ACC112 (cell line): ENCODE measurements around the gene NKX2-3.

Experiments
- H2AFZ ChIP-seq: fragments of 200-600 bp; sonication (generic); one replicate; pipeline ENCODE4 v1.6.0; 2017; ENCODE audit warnings: antibody characterized with exemption, low read length; ENCODE audit not compliant: unreplicated experiment
- H3K27ac ChIP-seq: fragments of 200-600 bp; sonication (generic); 2 replicates; pipeline ENCODE4 v1.5.1; 2014; ENCODE audit warnings: low read depth, mild to moderate bottlenecking, antibody characterized with exemption, low read length, moderate library complexity
- H3K27me3 ChIP-seq: fragments of 200-600 bp; sonication (generic); 2 replicates; pipeline ENCODE4 v1.6.1; 2014; ENCODE audit warnings: mild to moderate bottlenecking, antibody characterized with exemption, low read length, moderate library complexity, mixed read lengths; ENCODE audit not compliant: insufficient read depth
- H3K36me3 ChIP-seq: fragments of 200-600 bp; sonication (generic); 2 replicates; pipeline ENCODE4 v1.6.1; 2016; ENCODE audit warnings: mild to moderate bottlenecking, antibody characterized with exemption, low read length, moderate library complexity, mixed read lengths; ENCODE audit not compliant: insufficient read depth
- H3K4me1 ChIP-seq: fragments of 200-600 bp; sonication (generic); one replicate; pipeline ENCODE4 v1.6.1; 2016; ENCODE audit warnings: low read length, mixed read lengths; ENCODE audit not compliant: insufficient read depth, unreplicated experiment, control insufficient read depth
- H3K4me3 ChIP-seq: fragments of 200-600 bp; sonication (generic); 2 replicates; pipeline ENCODE4 v1.5.1; 2014; ENCODE audit warnings: mild to moderate bottlenecking, low read depth, low read length
- H3K79me2 ChIP-seq: fragments of 200-600 bp; sonication (generic); one replicate; pipeline ENCODE4 v1.6.0; 2016; ENCODE audit warnings: low read length; ENCODE audit not compliant: control insufficient read depth, unreplicated experiment, insufficient read depth

NKX2-3 gene

DNA sequence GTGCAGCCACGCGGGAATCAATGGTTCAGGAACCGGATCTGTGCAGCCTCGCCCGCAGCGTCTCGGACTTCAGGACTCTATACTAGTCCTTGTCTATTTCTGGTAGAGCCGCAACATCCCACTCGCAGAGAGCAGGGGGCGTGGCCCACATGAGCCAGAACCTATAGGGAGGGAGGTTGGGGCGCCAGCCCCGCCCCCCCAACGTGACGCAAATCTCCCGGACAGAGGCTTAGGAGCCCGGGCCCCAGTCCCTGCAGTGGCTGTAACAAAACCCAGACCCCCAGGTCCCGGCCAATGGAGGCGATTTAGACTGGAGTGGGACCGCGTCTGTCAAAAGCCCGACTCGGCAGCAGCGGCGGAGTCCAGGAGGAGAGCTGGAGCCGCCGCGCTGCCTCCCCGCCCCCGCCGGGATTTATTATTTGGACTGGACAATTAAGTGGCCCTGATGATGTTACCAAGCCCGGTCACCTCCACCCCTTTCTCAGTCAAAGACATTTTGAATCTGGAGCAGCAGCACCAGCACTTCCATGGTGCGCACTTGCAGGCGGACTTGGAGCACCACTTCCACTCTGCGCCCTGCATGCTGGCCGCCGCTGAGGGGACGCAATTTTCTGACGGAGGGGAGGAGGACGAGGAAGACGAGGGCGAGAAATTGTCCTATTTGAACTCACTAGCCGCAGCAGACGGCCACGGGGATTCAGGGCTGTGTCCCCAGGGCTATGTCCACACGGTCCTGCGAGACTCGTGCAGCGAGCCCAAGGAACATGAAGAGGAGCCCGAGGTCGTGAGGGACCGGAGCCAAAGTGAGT is at the start of gene NKX2-3:
NKX2-3 (plus strand) TSS at position 256 of the 809 bp plus-strand sequence; CDS start at position 446, 190 bp downstream.
- H3K4me3 ChIP-seq = no peak within 1 kb of the TSS
- no peak within 1 kb of the TSS for H3K27ac ChIP-seq
- H3K79me2 ChIP-seq = no peaks in the 10 kb centered on the region
- no peaks in the 10 kb centered on the region for H3K4me1 ChIP-seq
- H3K36me3 ChIP-seq = no peaks in the 10 kb centered on the region
- H3K27me3 ChIP-seq = peaks cover 99% of the 10 kb centered on the region
- H2AFZ ChIP-seq = no peak within 1 kb of the TSS

DNA sequence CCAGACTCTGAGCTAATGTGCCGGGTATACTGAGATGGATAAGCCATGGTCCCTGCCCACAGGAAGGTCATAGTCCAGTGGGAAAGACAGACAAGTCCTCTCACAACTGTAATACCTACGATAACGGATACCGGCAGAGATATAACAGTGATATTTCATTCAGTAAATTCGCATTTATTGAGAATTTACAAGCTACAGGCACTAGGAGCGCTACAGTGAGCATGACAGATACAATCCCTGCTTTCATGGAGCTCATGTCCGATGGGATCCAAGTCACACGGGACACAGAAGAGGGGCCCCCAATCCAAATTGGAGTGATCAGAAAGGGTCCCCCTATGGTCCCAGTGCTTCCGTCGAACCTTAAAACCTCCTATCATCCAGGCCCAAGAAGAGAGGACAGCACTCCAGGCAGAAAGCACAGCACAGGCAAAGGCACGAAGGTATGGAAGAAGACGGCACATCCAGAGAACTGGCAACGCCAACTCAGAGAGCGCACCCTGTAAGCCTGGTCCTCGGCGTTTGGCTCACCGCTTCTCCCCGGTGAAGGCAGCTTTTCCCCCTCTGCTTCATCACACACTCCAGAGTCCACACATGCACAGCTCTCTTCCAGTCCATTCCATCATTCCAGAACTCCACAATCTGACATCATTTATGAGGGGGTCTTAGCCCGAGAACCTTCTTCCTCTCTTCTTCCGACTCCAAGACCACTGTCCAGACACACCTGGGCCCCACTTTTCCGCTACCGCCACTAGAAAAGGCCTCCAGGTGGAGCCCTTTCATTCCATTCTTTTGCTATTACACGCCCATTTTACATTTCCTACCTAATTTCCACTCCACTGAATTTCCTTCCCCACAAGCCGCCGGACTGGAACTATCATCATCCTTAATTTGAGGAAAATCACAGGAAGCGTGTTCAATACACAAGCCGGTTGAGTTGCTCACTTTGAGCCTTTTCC is 47.8 kb upstream of the NKX2-3 start:
- Histone ChIP-seq H3K27me3 (peaks cover 82% of the 10 kb centered on the region), H3K4me1 (no peaks in the 10 kb centered on the region), H3K79me2 (no peaks in the 10 kb centered on the region), H3K36me3 (no peaks in the 10 kb centered on the region), H3K27ac (no peak overlapping the region), H2AFZ (no peak overlapping the region), H3K4me3 (no peak overlapping the region)

DNA sequence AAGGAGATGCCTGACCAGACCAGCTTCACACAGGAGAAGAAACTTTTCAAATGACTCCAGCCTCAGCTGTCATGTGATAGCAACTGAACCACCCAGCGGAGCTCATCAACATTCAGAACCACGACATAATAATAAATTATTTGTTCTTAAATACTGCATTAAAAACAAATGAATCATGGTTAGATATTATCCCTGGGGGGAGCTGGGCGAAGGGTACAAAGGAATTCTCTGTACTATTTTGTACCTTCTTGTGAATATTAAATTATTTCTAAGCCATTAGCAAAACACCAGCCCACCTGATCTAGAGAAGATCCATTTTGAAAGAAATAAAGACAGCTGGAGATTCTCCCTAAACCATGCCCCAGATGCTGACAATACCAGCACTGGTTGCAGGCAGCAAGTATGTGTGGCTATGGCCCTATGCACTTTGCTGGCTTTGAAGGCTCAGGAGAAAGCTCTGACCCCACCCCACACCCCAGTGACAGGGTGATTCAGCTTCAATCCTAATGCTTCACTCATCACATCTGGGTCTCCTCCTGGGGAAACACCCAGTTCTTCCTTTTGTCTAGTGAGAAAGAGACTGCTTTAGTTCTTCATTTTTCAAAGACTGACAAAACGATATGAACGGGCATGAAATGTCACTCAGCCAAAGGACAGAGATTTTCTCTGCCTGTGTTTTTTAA is 45.5 kb upstream of the NKX2-3 start:
- Histone ChIP-seq H3K4me1 (no peaks in the 10 kb centered on the region), H2AFZ (no peak overlapping the region), H3K36me3 (no peaks in the 10 kb centered on the region), H3K4me3 (no peak overlapping the region), H3K27ac (no peak overlapping the region), H3K79me2 (no peaks in the 10 kb centered on the region), H3K27me3 (peaks cover 94% of the 10 kb centered on the region)

DNA sequence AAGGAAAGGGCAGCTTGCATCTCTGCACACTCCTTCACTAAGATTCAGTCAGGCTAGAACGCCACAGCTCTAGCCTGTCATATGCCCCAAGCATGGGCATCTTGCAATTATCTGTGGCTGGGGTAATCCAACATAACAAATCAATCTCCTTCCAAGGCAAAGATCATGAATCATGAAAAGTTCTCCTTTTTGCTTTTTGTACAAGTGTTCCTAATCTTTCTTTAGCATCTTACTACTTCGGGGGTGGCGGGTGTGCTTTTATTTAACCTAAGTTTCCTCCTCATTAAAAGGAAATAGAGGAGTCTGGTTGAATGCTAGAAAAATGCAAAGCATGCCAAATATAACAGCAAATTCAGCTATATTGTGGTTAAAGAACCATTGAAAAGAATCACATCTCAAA is 43.5 kb upstream of the NKX2-3 start:
- no peak overlapping the region for H2AFZ ChIP-seq
- no peaks in the 10 kb centered on the region for H3K79me2 ChIP-seq
- no peaks in the 10 kb centered on the region for H3K36me3 ChIP-seq
- peaks cover 81% of the 10 kb centered on the region for H3K27me3 ChIP-seq
- no peaks in the 10 kb centered on the region for H3K4me1 ChIP-seq
- H3K4me3 ChIP-seq = no peak overlapping the region
- no peak overlapping the region for H3K27ac ChIP-seq

DNA sequence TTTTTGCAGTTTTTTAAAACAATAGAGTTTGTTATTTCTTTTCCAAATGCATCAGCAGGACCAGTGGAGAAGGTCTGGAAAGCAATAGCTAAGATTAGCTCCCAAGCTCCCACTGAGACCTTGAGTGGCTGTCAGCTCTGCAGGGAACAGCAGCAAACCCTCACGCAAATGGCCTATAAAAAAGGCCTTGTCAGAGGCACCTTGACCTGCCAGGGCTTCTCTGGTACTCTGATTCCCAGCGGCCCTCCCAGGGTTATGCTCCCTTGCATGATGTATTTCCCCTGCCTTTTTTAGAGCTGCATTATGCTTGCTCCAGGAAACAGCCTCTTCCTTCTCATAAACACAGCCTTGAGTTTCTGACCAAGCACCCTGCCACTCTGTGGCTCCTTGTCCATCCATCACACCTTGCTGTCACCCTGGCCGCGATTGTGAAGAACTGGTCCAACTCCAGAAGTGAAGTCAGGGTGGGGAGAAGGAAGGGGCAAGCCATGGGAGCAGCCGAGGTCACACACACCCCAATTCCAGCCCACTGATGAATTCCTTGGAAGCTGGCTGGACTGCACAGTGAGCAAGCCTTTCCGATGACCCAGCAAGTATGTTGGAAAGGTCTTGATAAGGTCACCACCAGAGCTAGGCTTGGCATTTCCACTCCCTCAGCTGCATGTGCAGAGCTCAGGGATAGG is 35.3 kb upstream of the NKX2-3 start:
- H3K27me3 ChIP-seq = peaks cover 22% of the 10 kb centered on the region
- H3K27ac ChIP-seq = no peak overlapping the region
- H3K36me3 ChIP-seq = no peaks in the 10 kb centered on the region
- H3K79me2 ChIP-seq = no peaks in the 10 kb centered on the region
- no peak overlapping the region for H3K4me3 ChIP-seq
- no peak overlapping the region for H2AFZ ChIP-seq
- H3K4me1 ChIP-seq = no peaks in the 10 kb centered on the region

DNA sequence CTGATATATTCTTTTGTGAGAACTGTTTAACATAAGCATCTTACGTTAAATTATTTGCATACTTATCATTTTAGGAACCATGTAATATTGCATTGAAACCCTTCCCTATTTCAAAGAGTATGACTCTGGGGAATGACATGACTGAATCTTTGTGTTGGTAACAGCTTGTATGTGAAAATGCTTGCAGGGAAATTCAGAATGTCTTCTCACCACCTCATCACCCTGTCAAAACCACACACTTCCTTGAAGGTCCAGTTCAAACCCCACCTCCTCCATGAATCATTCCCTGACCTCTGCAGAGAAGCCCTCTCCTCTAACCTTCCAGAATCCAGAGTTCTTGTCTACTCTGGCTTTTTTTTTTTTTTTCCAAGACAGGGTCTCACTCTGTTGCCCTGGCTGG is 26.3 kb upstream of the NKX2-3 start:
- H3K27me3 ChIP-seq = peaks cover 63% of the 10 kb centered on the region
- no peak overlapping the region for H3K27ac ChIP-seq

DNA sequence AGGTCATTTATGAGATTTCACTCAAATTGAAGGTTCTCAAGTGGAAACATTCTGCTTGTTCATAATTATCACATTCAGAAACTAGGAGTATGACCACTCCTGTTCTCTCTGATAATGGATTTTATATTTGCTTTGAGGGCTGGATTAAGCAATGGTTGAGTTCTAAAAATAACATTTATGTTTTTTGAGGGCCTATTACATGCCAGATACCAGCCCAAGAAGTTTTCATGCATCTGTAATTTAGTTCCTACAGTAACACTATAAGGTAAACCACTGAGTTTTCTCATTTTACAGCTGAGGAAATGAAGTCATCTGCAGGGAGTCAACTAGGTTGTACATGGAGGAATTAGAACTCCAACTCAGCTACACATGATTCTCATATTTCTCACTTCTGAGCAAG is 25.5 kb upstream of the NKX2-3 start:
- Histone ChIP-seq H3K4me3 (no peak overlapping the region), H3K27me3 (peaks cover 71% of the 10 kb centered on the region), H3K4me1 (no peaks in the 10 kb centered on the region), H3K27ac (no peak overlapping the region), H2AFZ (no peak overlapping the region), H3K36me3 (no peaks in the 10 kb centered on the region), H3K79me2 (no peaks in the 10 kb centered on the region)

More for the DNA sequence above, 26.3 kb upstream of the NKX2-3 start:
- H2AFZ ChIP-seq = no peak overlapping the region
- H3K4me3 ChIP-seq = no peak overlapping the region
- no peaks in the 10 kb centered on the region for H3K79me2 ChIP-seq
- H3K4me1 ChIP-seq = no peaks in the 10 kb centered on the region
- no peaks in the 10 kb centered on the region for H3K36me3 ChIP-seq

DNA sequence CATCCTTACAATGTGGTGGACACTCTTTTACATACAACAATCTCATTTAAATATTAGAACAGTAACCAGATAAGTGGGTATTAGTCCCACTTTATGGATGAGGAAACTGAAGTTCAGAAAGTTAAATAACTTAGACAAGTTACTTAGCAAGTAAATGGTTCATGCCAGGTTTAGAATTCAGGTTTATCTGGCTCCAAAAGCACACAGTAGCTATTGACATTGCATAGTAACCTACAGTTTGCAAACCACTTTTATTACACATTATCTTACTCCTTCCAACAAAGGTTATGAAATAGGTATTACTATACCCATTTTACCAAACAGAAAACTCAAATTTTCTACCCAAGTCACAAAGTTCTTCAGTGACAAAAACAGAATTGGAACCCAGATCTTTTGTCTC is 19.7 kb upstream of the NKX2-3 start:
- no peak overlapping the region for H3K4me3 ChIP-seq
- H3K79me2 ChIP-seq = no peaks in the 10 kb centered on the region
- no peaks in the 10 kb centered on the region for H3K4me1 ChIP-seq
- no peak overlapping the region for H3K27ac ChIP-seq
- no peak overlapping the region for H2AFZ ChIP-seq
- H3K27me3 ChIP-seq = peaks cover 78% of the 10 kb centered on the region
- H3K36me3 ChIP-seq = no peaks in the 10 kb centered on the region

DNA sequence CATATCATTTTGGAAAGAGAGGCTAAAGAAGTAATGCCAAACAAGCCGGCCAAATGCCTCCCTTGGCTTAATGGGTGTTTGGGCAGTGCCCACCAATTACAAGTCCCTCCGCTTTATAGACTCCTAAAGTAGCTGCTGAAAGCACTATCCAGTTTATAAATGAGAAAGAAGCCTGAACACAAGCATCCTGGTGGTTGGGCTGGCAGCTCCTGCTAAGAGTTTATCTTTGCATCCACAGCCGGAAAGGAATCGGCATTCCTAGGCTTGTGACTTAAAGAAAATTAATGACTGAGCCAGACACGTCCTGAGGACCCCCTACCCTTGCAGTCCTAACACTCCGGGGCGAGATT is 13.1 kb upstream of the NKX2-3 start:
- no peaks in the 10 kb centered on the region for H3K4me1 ChIP-seq
- no peak overlapping the region for H2AFZ ChIP-seq
- no peak overlapping the region for H3K27ac ChIP-seq
- H3K4me3 ChIP-seq = no peak overlapping the region
- H3K36me3 ChIP-seq = no peaks in the 10 kb centered on the region
- peaks cover 88% of the 10 kb centered on the region for H3K27me3 ChIP-seq
- no peaks in the 10 kb centered on the region for H3K79me2 ChIP-seq
